ENCODE data around the gene ASF1A.

The ASF1A gene

GRCh38 chr6:118872318-118872717, 21.6 kb upstream of the ASF1A start:
- H3K4me3 ChIP-seq (ENCODE audit: low read depth, low read length): no peak overlapping the region
- H3K4me2 ChIP-seq (ENCODE audit: low read length): peak overlapping the region; percentile 34
- no peak for TF ChIP-seq CTCF (IDR thresholded peaks at IDR 0.05)
- H2AFZ ChIP-seq: no peak overlapping the region
- no peaks in the 10 kb centered on the region for H3K27me3 ChIP-seq (ENCODE audit: control insufficient read depth, insufficient read depth, low read length)
- no peaks in the 10 kb centered on the region for H3K9me3 ChIP-seq (ENCODE audit: control insufficient read depth, low read length)
- peak overlapping the region; percentile 8 for H3K27ac ChIP-seq
- no peaks in the 10 kb centered on the region for H3K36me3 ChIP-seq (ENCODE audit: control insufficient read depth, insufficient read depth, low read length)
- H3K79me2 ChIP-seq: peaks cover 33% of the 10 kb centered on the region
- peaks cover 8% of the 10 kb centered on the region for H3K4me1 ChIP-seq
- no peak overlapping the region for H3K9ac ChIP-seq

GRCh38 chr6:118872726-118873125, 21.2 kb upstream of the ASF1A start:
- peak overlapping the region; percentile 34 for H3K4me2 ChIP-seq (ENCODE audit: low read length)
- no peak overlapping the region for H2AFZ ChIP-seq
- no peak for TF ChIP-seq CTCF (IDR thresholded peaks at IDR 0.05)
- peaks cover 33% of the 10 kb centered on the region for H3K79me2 ChIP-seq
- H3K27ac ChIP-seq: peak overlapping the region; percentile 8
- no peak overlapping the region for H3K9ac ChIP-seq
- no peak overlapping the region for H3K4me3 ChIP-seq (ENCODE audit: low read depth, low read length)
- no peaks in the 10 kb centered on the region for H3K36me3 ChIP-seq (ENCODE audit: control insufficient read depth, insufficient read depth, low read length)
- H3K9me3 ChIP-seq (ENCODE audit: control insufficient read depth, low read length): no peaks in the 10 kb centered on the region
- H3K4me1 ChIP-seq: peaks cover 11% of the 10 kb centered on the region
- no peaks in the 10 kb centered on the region for H3K27me3 ChIP-seq (ENCODE audit: control insufficient read depth, insufficient read depth, low read length)

GRCh38 chr6:118873239-118873638, 20.7 kb upstream of the ASF1A start:
- Histone ChIP-seq H3K27ac (peak overlapping the region; percentile 17), H2AFZ (no peak overlapping the region), H3K4me2 (ENCODE audit: low read length) (no peak overlapping the region), H3K27me3 (ENCODE audit: control insufficient read depth, insufficient read depth, low read length) (no peaks in the 10 kb centered on the region), H3K79me2 (peaks cover 36% of the 10 kb centered on the region), H3K9ac (no peak overlapping the region), H3K36me3 (ENCODE audit: control insufficient read depth, insufficient read depth, low read length) (no peaks in the 10 kb centered on the region), H3K4me1 (peaks cover 11% of the 10 kb centered on the region), H3K9me3 (ENCODE audit: control insufficient read depth, low read length) (no peaks in the 10 kb centered on the region), H3K4me3 (ENCODE audit: low read depth, low read length) (no peak overlapping the region)
- no peak for TF ChIP-seq CTCF (IDR thresholded peaks at IDR 0.05)

GRCh38 chr6:118875672-118876071, 18.3 kb upstream of the ASF1A start:
- Histone ChIP-seq H3K79me2 (peaks cover 46% of the 10 kb centered on the region), H2AFZ (no peak overlapping the region), H3K4me2 (ENCODE audit: low read length) (no peak overlapping the region), H3K36me3 (ENCODE audit: control insufficient read depth, insufficient read depth, low read length) (no peaks in the 10 kb centered on the region), H3K9ac (no peak overlapping the region), H3K4me1 (peaks cover 11% of the 10 kb centered on the region), H3K27me3 (ENCODE audit: control insufficient read depth, insufficient read depth, low read length) (no peaks in the 10 kb centered on the region), H3K27ac (no peak overlapping the region), H3K9me3 (ENCODE audit: control insufficient read depth, low read length) (no peaks in the 10 kb centered on the region), H3K4me3 (ENCODE audit: low read depth, low read length) (no peak overlapping the region)
- TF ChIP-seq CTCF (IDR thresholded peaks at IDR 0.05): no peak

GRCh38 chr6:118876198-118876597, 17.8 kb upstream of the ASF1A start:
- H2AFZ ChIP-seq: no peak overlapping the region
- no peak overlapping the region for H3K4me3 ChIP-seq (ENCODE audit: low read depth, low read length)
- H3K27me3 ChIP-seq (ENCODE audit: control insufficient read depth, insufficient read depth, low read length): no peaks in the 10 kb centered on the region
- no peak for TF ChIP-seq CTCF (IDR thresholded peaks at IDR 0.05)
- peaks cover 47% of the 10 kb centered on the region for H3K79me2 ChIP-seq
- H3K27ac ChIP-seq: no peak overlapping the region
- H3K4me1 ChIP-seq: peaks cover 11% of the 10 kb centered on the region
- H3K4me2 ChIP-seq (ENCODE audit: low read length): no peak overlapping the region
- no peaks in the 10 kb centered on the region for H3K36me3 ChIP-seq (ENCODE audit: control insufficient read depth, insufficient read depth, low read length)
- no peak overlapping the region for H3K9ac ChIP-seq
- no peaks in the 10 kb centered on the region for H3K9me3 ChIP-seq (ENCODE audit: control insufficient read depth, low read length)

All from parathyroid adenoma (tissue), 2 donors.